Stomach (tissue), 9 donors: ENCODE measurements around the gene DGCR2. TPM values are rescaled to one million over a fixed set of nuclear protein-coding genes. Genes with fewer than 3 reads are reported as not detected.

Source experiments
- DNase-seq, 2 donors: peaks; one replicate each; pipeline versions ENCODE4 v3.0.0 to v3.0.0-alpha.2; 2013 to 2019
- H3K27ac ChIP-seq, 5 donors: fragments of 200-600 bp in 4 of 5; sonication (generic) in 4 of 5; one replicate each; pipeline ENCODE4 v1.5.1; 2013 to 2019; ENCODE audit warnings: mild to moderate bottlenecking in 1 of 5, moderate library complexity in 1 of 5
- H3K27me3 ChIP-seq, 3 donors: fragments of 200-600 bp; sonication (generic); one replicate each; pipeline ENCODE4 v1.5.1; 2017 to 2019; ENCODE audit warnings: mixed run types in 1 of 3
- H3K36me3 ChIP-seq, 4 donors: fragments of 200-600 bp; sonication (generic); 1 replicate in 3 of 4; 2 replicates in 1 of 4; pipeline ENCODE4 v1.5.1; 2016 to 2019
- H3K4me1 ChIP-seq, 4 donors: fragments of 200-600 bp; sonication (generic); one replicate each; pipeline ENCODE4 v1.5.1; 2016 to 2019
- H3K4me3 ChIP-seq, 4 donors: fragments of 200-600 bp; sonication (generic) in 3 of 4; one replicate each; pipeline ENCODE4 v1.5.1; 2016 to 2019; ENCODE audit warnings: mild to moderate bottlenecking in 1 of 4
- H3K9me3 ChIP-seq, 4 donors: fragments of 200-600 bp; sonication (generic); one replicate each; pipeline ENCODE4 v1.5.1; 2016 to 2019
- CTCF ChIP-seq, 7 experiments: fragments of 450-650 bp in 4 of 7; fragments of 200-600 bp in 3 of 7; sonication (generic) in 3 of 7; IDR thresholded peaks; one replicate each; pipeline ENCODE4 v1.5.1; 2016 to 2019; ENCODE audit warnings: antibody characterized with exemption in 7 of 7, control low read depth in 2 of 7, mild to moderate bottlenecking in 1 of 7
- EP300 ChIP-seq: sonication (generic); formaldehyde crosslinking; IDR thresholded peaks from one replicate; pipeline ENCODE4 v1.6.1; 2017; ENCODE audit warnings: antibody characterized with exemption
- POLR2A ChIP-seq, 4 donors: fragments of 450-650 bp; IDR thresholded peaks; one replicate each; pipeline ENCODE4 v1.6.1; 2016; ENCODE audit warnings: antibody characterized with exemption in 4 of 4, control low read depth in 2 of 4, mild to moderate bottlenecking in 1 of 4, moderate library complexity in 1 of 4
- POLR2AphosphoS5 ChIP-seq, 3 donors: sonication (generic); formaldehyde crosslinking; IDR thresholded peaks; one replicate each; pipeline ENCODE4 v1.6.1; 2016; ENCODE audit warnings: antibody characterized with exemption in 3 of 3
- WGBS, 5 donors: extraction: QIAGEN DNeasy Blood & Tissue Kit in 3 of 5; methylation state at CpG; one replicate each; pipeline versions ENCODE4 v1.1.5 to v1.1.7; 2013 to 2018; 5-methylcytosine and 5-hydroxymethylcytosine counted together
- intact Hi-C: fragments of 100-400 bp; cut with DNase I; formaldehyde crosslinking; loops from one replicate; pipeline ENCODE4 v1.15.1; 2023; ENCODE audit warnings: low total_unique reads
- polyA plus RNA-seq, 3 donors: library from polyadenylated mRNA; stranded (reverse); fragments of 200-250 nt; gene quantifications; one replicate each; pipeline ENCODE4 v1.2.3, GENCODE V29; 2013
- total RNA-seq, 5 donors: library from RNA; depleted of rRNA; stranded (reverse); fragments of >200 nt; gene quantifications; one replicate each; pipeline versions ENCODE4 v1.1.0 to v1.2.3, GENCODE V29; 2014 to 2016
- donor health status: healthy with polysubstance abuse.
- donor health status: Bipolar disorder and iron deficiency.
- donor health status: healthy.

DGCR2 gene
- total and polyA plus RNA-seq, 8 donors: 5.0 to 75.3 (median 35.6) TPM

DNA sequence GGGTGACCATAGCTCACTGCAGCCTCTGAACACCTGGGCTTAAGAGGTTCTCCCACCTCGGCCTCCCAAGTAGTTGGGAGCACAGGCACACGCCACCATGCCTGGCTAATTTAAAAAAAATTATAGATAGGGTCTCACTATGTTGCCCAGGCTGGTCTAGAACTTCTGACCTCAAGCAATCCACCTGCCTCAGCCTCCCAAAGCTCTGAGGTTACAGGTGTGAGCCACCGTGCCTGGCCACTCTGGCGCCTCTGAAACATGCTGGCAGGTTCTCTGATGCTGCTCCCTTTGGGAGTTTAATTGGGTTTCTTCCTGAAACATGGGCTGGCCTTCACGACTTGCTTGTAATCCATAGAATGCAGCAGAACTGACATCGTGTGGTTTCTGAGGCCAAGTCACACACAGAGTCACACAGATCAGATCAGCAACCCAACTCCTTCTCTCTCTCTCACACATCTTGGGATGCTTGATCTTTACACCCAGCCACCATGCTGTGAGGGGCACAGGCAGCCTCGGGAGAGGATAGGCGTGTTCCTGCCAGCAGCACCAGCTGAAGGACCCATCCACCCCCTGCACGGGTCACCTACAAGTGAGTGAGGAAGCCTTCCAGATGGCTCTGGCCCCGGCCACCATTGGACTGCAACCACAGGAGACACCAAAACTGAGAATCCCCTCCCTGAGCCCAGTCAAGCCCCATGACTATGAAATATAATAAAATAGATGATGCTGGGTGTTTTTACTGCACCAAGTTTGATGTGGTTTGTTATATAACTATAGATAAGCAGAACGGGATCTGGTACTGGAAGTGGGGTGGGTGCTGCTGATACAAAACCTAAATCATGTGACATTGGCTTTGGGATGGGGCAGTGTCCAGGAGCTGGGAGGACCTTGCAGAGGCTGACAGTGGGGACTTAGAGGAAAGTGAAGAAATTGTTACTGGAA lies 31.0 kb upstream of the DGCR2 start:
- H3K27me3 ChIP-seq: peaks cover 26 to 86% (median 41%) of the 10 kb centered on the region in 3 donors
- intact Hi-C loops: no loop called here
- WGBS, 5 donors: 59 to 63% (median 61%) methylated on average over 7 to 11 of the region's 11 CpGs
- peaks cover 0 to 4% (median 0%) of the 10 kb centered on the region in 4 donors for H3K9me3 ChIP-seq
- TF ChIP-seq EP300 (no peak), CTCF (IDR thresholded peaks at IDR 0.05) (no peak), POLR2A (IDR thresholded peaks at IDR 0.05) (no peak), POLR2AphosphoS5 (IDR thresholded peaks at IDR 0.05) (no peak)
- H3K27ac ChIP-seq: no peak overlapping the region
- DNase-seq: no peak
- H3K4me3 ChIP-seq: no peak overlapping the region
- peaks cover 0 to 22% (median 15%) of the 10 kb centered on the region in 4 donors for H3K4me1 ChIP-seq
- no peaks in the 10 kb centered on the region for H3K36me3 ChIP-seq

GRCh38 chr22:19151329-19152191 lies 29.3 kb upstream of the DGCR2 start:
- WGBS, 5 donors: 50 to 53% (median 51%) methylated on average over 10 of the region's 10 CpGs
- Histone ChIP-seq H3K36me3 (no peaks in the 10 kb centered on the region), H3K4me3 (no peak overlapping the region), H3K27me3 (peaks cover 26 to 93% (median 53%) of the 10 kb centered on the region in 3 donors), H3K9me3 (peaks cover 0 to 4% (median 0%) of the 10 kb centered on the region in 4 donors), H3K4me1 (peaks cover 0 to 22% (median 15%) of the 10 kb centered on the region in 4 donors), H3K27ac (no peak overlapping the region)
- TF ChIP-seq EP300: no peak
- no peak for TF ChIP-seq CTCF (IDR thresholded peaks at IDR 0.05)
- TF ChIP-seq POLR2AphosphoS5 (IDR thresholded peaks at IDR 0.05): no peak
- TF ChIP-seq POLR2A (IDR thresholded peaks at IDR 0.05): no peak
- no peak for DNase-seq
- intact Hi-C loops: no loop called here

- TF ChIP-seq CTCF (IDR thresholded peaks at IDR 0.05): no peak
- Histone ChIP-seq H3K27me3 (peaks cover 26 to 84% (median 53%) of the 10 kb centered on the region in 3 donors), H3K4me3 (peak overlapping the region in 1 of 4 donors; percentile 4), H3K4me1 (peaks cover 0 to 22% (median 15%) of the 10 kb centered on the region in 4 donors), H3K9me3 (peaks cover 0 to 4% (median 0%) of the 10 kb centered on the region in 4 donors), H3K27ac (no peak overlapping the region), H3K36me3 (no peaks in the 10 kb centered on the region)
- no peak for DNase-seq
- WGBS, 5 donors: 10 to 17% (median 14%) methylated on average over 36 to 68 of the region's 68 CpGs
- intact Hi-C loops: no loop called here
These were observed 28.5 kb upstream of the DGCR2 start for GRCh38 chr22:19150482-19151328.
